Activated CD8-positive, alpha-beta memory T cell treated with anti-CD3 and anti-CD28 coated beads, Interleukin-2, amount 10 ng/mL, durations not matched to agents 7 days and 5 days (primary cell): Measurements from ENCODE around the gene SLC22A23. TPM values are rescaled to one million over a fixed set of nuclear protein-coding genes. Genes with fewer than 3 reads are reported as not detected.

Experiments used
- ATAC-seq: fragments of 150-1000 bp; cut with Tn5 transposase; one replicate; pipeline ENCODE4 v1.10.0; 2021; ENCODE audit warnings: moderate library complexity
- CTCF ChIA-PET: fragments of 350-600 bp; sonication (Branson Sonifier 250); formaldehyde crosslinking; loops from one replicate; lab custom pipeline; 2021; ENCODE audit warnings: antibody characterized with exemption; lab: Charles Lee
- DNase-seq: peaks from one replicate; pipeline ENCODE4 v3.0.0-alpha.2; 2020
- H3K27ac Mint-ChIP-seq: one replicate; pipeline ENCODE4 v1.8.0; 2021; ENCODE audit warnings: mild to moderate bottlenecking, mixed read lengths
- H3K27me3 Mint-ChIP-seq: one replicate; pipeline ENCODE4 v1.8.0; 2021; ENCODE audit warnings: mixed read lengths
- H3K36me3 Mint-ChIP-seq: one replicate; pipeline ENCODE4 v1.8.0; 2021; ENCODE audit warnings: mild to moderate bottlenecking, mixed read lengths
- H3K4me1 Mint-ChIP-seq: one replicate; pipeline ENCODE4 v1.8.0; 2021; ENCODE audit warnings: mixed read lengths
- H3K4me3 Mint-ChIP-seq: one replicate; pipeline ENCODE4 v1.8.0; 2021; ENCODE audit warnings: mild to moderate bottlenecking, moderate library complexity, mixed read lengths
- H3K9me3 Mint-ChIP-seq: one replicate; pipeline ENCODE4 v1.8.0; 2022; ENCODE audit warnings: low read depth, mixed read lengths
- total RNA-seq, 2 experiments: library from RNA; stranded (reverse); gene quantifications; one replicate each; pipeline ENCODE4 v1.2.3, GENCODE V29; 2021

The SLC22A23 gene
- total RNA-seq, 2 experiments from 2014 or later: 0.07 to 0.20 TPM

DNA sequence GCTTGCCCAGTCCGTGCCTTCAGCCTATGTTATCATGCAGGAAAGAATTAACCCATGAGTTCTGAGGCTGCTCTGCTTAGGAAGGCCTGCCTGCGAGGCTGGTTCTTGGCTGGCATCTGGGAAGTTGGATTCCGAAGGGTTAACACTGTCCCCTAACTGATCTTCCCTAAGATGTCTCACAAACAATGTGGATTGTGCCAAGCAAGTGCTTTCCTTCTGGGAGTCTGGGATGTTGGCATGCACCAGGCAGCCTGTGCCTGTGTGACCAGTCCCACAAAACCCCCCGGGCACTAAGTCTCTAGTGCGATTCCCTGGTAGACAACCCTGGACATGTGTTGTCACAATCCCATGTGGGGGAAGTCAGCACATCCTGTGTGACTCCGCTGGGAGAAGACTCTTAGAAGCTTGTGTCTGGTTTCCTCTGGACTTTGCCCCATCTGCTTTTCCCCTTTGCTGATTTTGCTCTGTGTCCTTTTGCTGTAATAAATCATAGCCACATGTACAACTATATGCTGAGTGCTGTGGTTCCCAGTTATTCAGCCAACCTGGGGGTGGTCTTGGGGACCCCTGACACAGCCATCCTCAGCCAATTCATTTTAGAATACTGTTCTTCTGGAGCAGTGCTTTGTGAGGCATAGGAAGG, 83.8 kb downstream of the SLC22A23 start:
- no peaks in the 10 kb centered on the region for H3K36me3 Mint-ChIP-seq
- CTCF ChIA-PET: no interaction called here
- H3K4me3 Mint-ChIP-seq: no peak overlapping the region
- no peak overlapping the region for H3K27ac Mint-ChIP-seq
- H3K27me3 Mint-ChIP-seq: peaks cover 7% of the 10 kb centered on the region
- H3K9me3 Mint-ChIP-seq: no peaks in the 10 kb centered on the region
- DNase-seq (no peak), ATAC-seq (no peak)
- peaks cover 4% of the 10 kb centered on the region for H3K4me1 Mint-ChIP-seq

- H3K27ac Mint-ChIP-seq: no peak overlapping the region
- no peak overlapping the region for H3K4me3 Mint-ChIP-seq
- H3K36me3 Mint-ChIP-seq: no peaks in the 10 kb centered on the region
- CTCF ChIA-PET: no interaction called here
- DNase-seq: no peak
- H3K27me3 Mint-ChIP-seq: peaks cover 7% of the 10 kb centered on the region
- H3K4me1 Mint-ChIP-seq: peaks cover 3% of the 10 kb centered on the region
- no peak for ATAC-seq
- no peaks in the 10 kb centered on the region for H3K9me3 Mint-ChIP-seq
These were observed 84.5 kb downstream of the SLC22A23 start for GRCh38 chr6:3372184-3372846.

DNA sequence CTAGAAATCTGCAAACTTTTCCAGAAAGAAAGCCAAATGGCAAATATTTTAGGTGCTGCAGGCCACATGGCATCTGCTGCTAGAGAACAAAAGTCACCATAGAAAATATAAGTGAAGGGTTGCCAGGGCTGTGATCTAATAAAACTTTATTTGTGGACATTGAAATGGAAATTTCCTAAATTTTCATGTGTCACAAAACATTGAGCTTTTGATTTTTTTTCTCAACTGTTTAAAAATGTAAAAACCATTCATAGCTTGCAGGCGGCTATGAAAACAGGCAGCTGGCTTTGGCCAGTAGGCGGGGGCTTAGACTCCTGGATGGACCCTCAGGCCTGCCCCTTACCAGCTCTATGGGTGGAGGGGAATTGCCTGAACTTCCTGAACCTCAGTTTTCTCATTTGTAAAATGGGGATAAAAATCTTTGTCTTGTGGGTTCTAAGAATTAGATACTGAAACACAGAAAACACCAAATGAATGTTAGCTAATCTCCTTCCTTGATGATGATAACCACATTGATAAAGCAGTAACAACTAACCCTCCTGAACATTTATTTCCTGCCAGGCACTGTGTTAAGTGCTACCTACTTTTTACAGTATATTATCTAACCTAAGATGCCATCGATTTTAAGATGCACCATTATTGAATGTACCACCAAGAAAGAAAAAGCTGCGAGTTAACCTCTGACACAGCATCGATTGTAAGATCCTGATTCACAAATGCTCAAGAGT, 85.5 kb downstream of the SLC22A23 start:
- Mint-ChIP-seq H3K36me3 (no peaks in the 10 kb centered on the region), H3K4me3 (no peak overlapping the region), H3K27ac (no peak overlapping the region), H3K9me3 (no peaks in the 10 kb centered on the region), H3K27me3 (peaks cover 11% of the 10 kb centered on the region), H3K4me1 (peaks cover 3% of the 10 kb centered on the region)
- CTCF ChIA-PET: interaction anchor here (1.4 kb wide), 1 partner anchor 361 kb away, joined by 4 read pairs; no protein-coding TSS in a partner anchor
- ATAC-seq (no peak), DNase-seq (no peak)

- Mint-ChIP-seq H3K4me3 (no peak overlapping the region), H3K4me1 (peaks cover 3% of the 10 kb centered on the region), H3K27ac (no peak overlapping the region), H3K9me3 (no peaks in the 10 kb centered on the region), H3K27me3 (peaks cover 9% of the 10 kb centered on the region), H3K36me3 (no peaks in the 10 kb centered on the region)
- CTCF ChIA-PET: interaction anchor here (1.4 kb wide), 1 partner anchor 362 kb away, joined by 4 read pairs; no protein-coding TSS in a partner anchor
- DNase-seq (no peak), ATAC-seq (no peak)
These were observed 86.3 kb downstream of the SLC22A23 start for GRCh38 chr6:3370361-3371221.

GRCh38 chr6:3369985-3370360, 86.9 kb downstream of the SLC22A23 start:
- CTCF ChIA-PET: no interaction called here
- Mint-ChIP-seq H3K9me3 (no peaks in the 10 kb centered on the region), H3K36me3 (no peaks in the 10 kb centered on the region), H3K27me3 (peaks cover 9% of the 10 kb centered on the region), H3K4me1 (peaks cover 3% of the 10 kb centered on the region), H3K4me3 (no peak overlapping the region), H3K27ac (no peak overlapping the region)
- DNase-seq (no peak), ATAC-seq (no peak)

DNA sequence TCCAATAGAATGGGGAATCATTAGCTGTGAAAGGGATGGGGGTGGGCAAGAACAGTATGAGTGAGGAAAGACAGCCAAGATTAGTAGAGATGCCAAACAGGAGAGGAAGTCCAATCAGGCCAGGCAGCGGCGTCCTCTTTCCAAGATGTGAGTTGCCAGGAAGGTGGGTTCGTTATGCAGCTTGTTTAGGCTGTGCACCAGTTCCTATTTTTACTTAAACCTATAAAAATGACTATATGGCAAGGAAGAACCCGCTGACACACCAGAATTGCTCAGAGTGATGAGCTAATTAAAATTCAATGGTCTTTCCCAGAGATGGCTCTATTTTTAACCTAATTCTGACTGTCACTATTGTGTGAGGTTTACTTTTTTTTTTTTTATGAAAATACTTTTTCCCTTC, 88.2 kb downstream of the SLC22A23 start:
- Mint-ChIP-seq H3K4me1 (peaks cover 3% of the 10 kb centered on the region), H3K27me3 (peaks cover 9% of the 10 kb centered on the region), H3K36me3 (no peaks in the 10 kb centered on the region), H3K4me3 (no peak overlapping the region), H3K9me3 (no peaks in the 10 kb centered on the region), H3K27ac (no peak overlapping the region)
- no peak for ATAC-seq
- CTCF ChIA-PET: interaction anchor here (1.1 kb wide), 1 partner anchor 89 kb away, joined by 7 read pairs; no protein-coding TSS in a partner anchor
- DNase-seq: no peak

DNA sequence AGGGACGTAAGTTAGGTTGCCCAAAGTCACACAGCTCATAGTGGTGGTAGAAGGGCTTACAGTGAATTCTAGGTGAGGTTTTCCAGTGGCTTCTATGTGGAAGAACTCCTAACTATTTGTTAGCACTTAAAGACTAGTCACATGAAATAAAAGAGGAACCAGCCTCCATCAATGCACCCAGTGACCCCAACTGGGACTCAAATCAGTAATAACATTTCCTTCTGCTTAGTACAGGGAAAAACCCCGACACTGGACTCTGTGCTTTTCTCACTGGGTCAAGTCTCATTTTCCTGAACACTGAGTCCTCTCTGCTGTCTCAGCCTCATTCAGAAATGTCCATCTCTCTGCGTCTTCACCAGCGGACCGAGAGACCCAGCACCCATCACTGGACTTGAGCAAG, 89.2 kb downstream of the SLC22A23 start:
- H3K4me1 Mint-ChIP-seq: peaks cover 3% of the 10 kb centered on the region
- CTCF ChIA-PET: no interaction called here
- H3K4me3 Mint-ChIP-seq: no peak overlapping the region
- DNase-seq (no peak), ATAC-seq (no peak)
- H3K27me3 Mint-ChIP-seq: peaks cover 9% of the 10 kb centered on the region
- H3K36me3 Mint-ChIP-seq: no peaks in the 10 kb centered on the region
- H3K27ac Mint-ChIP-seq: no peak overlapping the region
- no peaks in the 10 kb centered on the region for H3K9me3 Mint-ChIP-seq

- H3K27ac Mint-ChIP-seq: no peak overlapping the region
- CTCF ChIA-PET: no interaction called here
- peaks cover 9% of the 10 kb centered on the region for H3K27me3 Mint-ChIP-seq
- no peak for ATAC-seq
- H3K4me3 Mint-ChIP-seq: no peak overlapping the region
- H3K9me3 Mint-ChIP-seq: no peaks in the 10 kb centered on the region
- peaks cover 3% of the 10 kb centered on the region for H3K4me1 Mint-ChIP-seq
- H3K36me3 Mint-ChIP-seq: no peaks in the 10 kb centered on the region
- no peak for DNase-seq
These were observed 90.0 kb downstream of the SLC22A23 start for GRCh38 chr6:3366596-3367413.

- no peak overlapping the region for H3K4me3 Mint-ChIP-seq
- H3K36me3 Mint-ChIP-seq: no peaks in the 10 kb centered on the region
- H3K27ac Mint-ChIP-seq: no peak overlapping the region
- CTCF ChIA-PET: interaction anchor here (0.6 to 1.1 kb wide), 2 partner anchors 34 to 85 kb away, joined by 3 to 4 read pairs; no protein-coding TSS in a partner anchor
- no peaks in the 10 kb centered on the region for H3K4me1 Mint-ChIP-seq
- no peaks in the 10 kb centered on the region for H3K9me3 Mint-ChIP-seq
- peaks cover 9% of the 10 kb centered on the region for H3K27me3 Mint-ChIP-seq
- ATAC-seq: no peak
- DNase-seq: no peak
These were observed 92.5 kb downstream of the SLC22A23 start for GRCh38 chr6:3364391-3364790.

GRCh38 chr6:3363296-3364025, 93.4 kb downstream of the SLC22A23 start:
- CTCF ChIA-PET: interaction anchor here (0.6 to 1.1 kb wide), 2 partner anchors 35 to 84 kb away, joined by 3 to 4 read pairs; no protein-coding TSS in a partner anchor
- H3K4me1 Mint-ChIP-seq: no peaks in the 10 kb centered on the region
- H3K36me3 Mint-ChIP-seq: no peaks in the 10 kb centered on the region
- H3K9me3 Mint-ChIP-seq: no peaks in the 10 kb centered on the region
- ATAC-seq (no peak), DNase-seq (no peak)
- H3K4me3 Mint-ChIP-seq: no peak overlapping the region
- H3K27me3 Mint-ChIP-seq: peaks cover 9% of the 10 kb centered on the region
- H3K27ac Mint-ChIP-seq: no peak overlapping the region

DNA sequence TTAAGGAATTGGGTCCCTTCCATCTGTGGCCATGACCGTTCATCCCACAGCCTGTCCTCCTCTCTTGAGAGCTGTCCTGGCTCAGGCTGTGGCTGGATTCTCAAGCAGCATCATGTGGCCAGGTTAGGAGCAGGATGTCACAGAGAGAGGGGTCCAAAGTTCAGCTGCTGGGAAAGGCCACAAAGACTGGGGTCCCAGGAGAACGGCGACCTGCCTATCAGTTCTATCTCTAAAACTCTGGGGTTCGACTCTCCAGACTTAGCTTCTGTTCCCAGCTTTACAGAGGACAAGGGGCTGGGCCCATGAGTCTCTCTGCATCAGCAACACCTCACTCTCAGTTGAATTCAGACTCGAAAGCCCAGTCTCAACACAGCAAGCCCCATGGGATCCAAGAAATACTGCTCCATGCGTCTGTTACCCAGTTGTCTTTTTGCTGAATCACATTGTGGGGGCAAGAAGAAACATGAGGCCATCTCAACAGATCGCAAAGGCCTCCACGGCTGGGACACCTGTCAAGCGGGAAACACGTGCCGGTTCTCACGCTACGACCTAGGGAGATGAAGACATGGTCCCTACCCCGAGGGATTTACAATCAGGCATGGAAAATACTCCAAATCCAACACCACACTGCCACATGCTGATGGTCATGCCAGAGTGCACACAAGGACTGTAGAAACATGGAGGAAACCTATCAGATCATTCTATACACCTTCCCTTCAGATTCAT, 95.4 kb downstream of the SLC22A23 start:
- CTCF ChIA-PET: no interaction called here
- H3K4me1 Mint-ChIP-seq: peaks cover 2% of the 10 kb centered on the region

More for the DNA sequence above, 95.4 kb downstream of the SLC22A23 start:
- H3K4me3 Mint-ChIP-seq: no peak overlapping the region
- no peak for DNase-seq
- no peak for ATAC-seq
- H3K36me3 Mint-ChIP-seq: no peaks in the 10 kb centered on the region
- no peaks in the 10 kb centered on the region for H3K9me3 Mint-ChIP-seq
- peaks cover 15% of the 10 kb centered on the region for H3K27me3 Mint-ChIP-seq
- no peak overlapping the region for H3K27ac Mint-ChIP-seq
